Fibroblast of villous mesenchyme (primary cell): ENCODE data around the gene CTNND2. TPM values are rescaled to one million over a fixed set of nuclear protein-coding genes. Genes with fewer than 3 reads are reported as not detected.

Experiments
- DNase-seq: peaks from one replicate; pipeline ENCODE4 v3.0.0-alpha.2; 2010; ENCODE audit warnings: low read depth
- H3K4me3 ChIP-seq: 2 replicates; pipeline ENCODE4 v1.5.1; 2011; ENCODE audit warnings: low read depth, mild to moderate bottlenecking, low read length
- total RNA-seq: library from RNA; depleted of rRNA; stranded (reverse); fragments of >200 nt; gene quantifications from 2 replicates; pipeline ENCODE4 v1.2.3, GENCODE V29; 2012
- TF ChIP-seq, protein P1 (sequence below): IDR thresholded peaks from 2 replicates; pipeline ENCODE4 v1.5.1; 2012; ENCODE audit warnings: low read depth, mild to moderate bottlenecking, low read length; ENCODE audit not compliant: insufficient read depth

Gene CTNND2
- total RNA-seq, 1 donor, result not detected

DNA sequence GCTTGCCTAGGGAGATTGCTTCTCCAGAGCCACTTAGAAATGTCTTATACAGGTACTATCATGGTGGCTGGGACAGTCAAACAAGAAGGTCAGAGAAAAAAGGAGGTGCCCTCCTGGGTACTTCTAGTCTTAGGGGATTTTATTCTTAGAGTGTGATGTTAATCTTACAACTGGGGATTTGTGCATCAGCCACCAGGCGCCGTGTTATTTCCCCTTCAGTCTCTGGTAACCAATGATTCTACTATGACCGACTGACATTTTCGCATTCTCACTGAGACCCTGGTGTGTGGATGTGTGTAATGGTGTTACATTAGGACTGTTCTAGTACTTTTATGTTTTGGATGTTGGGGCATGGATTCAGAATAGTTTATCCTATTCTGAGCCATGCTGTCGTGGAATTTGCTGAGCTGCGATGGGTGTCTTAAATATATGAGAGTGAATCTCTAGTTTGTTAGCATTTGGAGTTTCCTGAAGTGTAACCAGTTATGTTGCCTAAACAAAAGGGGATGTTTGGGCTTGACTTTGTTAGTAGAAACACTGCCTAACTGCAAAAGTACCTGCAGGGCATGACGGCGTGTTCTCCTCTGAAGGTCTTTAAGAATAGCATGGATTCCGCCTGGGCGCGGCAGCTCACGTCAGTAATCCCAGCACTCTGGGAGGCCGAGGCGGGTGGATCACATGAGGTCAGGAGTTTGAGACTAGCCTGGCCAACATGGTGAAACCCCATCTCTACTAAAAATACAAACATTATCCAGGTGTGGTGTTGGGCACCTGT is 968.0 kb downstream of the CTNND2 start:
- no peak overlapping the region for H3K4me3 ChIP-seq
- DNase-seq, result no peak
- TF ChIP-seq, protein P1, sequence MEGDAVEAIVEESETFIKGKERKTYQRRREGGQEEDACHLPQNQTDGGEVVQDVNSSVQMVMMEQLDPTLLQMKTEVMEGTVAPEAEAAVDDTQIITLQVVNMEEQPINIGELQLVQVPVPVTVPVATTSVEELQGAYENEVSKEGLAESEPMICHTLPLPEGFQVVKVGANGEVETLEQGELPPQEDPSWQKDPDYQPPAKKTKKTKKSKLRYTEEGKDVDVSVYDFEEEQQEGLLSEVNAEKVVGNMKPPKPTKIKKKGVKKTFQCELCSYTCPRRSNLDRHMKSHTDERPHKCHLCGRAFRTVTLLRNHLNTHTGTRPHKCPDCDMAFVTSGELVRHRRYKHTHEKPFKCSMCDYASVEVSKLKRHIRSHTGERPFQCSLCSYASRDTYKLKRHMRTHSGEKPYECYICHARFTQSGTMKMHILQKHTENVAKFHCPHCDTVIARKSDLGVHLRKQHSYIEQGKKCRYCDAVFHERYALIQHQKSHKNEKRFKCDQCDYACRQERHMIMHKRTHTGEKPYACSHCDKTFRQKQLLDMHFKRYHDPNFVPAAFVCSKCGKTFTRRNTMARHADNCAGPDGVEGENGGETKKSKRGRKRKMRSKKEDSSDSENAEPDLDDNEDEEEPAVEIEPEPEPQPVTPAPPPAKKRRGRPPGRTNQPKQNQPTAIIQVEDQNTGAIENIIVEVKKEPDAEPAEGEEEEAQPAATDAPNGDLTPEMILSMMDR, result no peak

DNA sequence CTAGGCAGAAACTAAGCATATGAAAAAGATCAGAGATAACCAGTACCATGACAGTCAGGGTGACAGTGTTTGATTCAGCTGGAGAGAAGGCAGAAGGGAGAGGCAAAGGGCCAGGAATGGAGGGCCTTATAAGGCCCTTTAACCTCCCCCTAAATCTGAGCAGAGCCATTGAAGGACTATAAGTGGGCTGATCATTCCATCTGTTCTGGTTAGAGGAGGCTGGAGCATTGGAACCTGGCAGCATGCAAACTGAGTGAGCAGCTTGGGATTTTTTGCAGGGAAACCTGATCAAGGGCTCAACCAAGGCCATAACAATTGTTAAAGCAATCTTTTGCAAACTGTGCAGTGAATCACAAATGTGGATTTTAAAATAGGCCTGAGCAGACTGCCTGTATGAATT is 968.7 kb downstream of the CTNND2 start:
- DNase-seq, result no peak
- H3K4me3 ChIP-seq, result no peak overlapping the region
- TF ChIP-seq, protein P1, result no peak

DNA sequence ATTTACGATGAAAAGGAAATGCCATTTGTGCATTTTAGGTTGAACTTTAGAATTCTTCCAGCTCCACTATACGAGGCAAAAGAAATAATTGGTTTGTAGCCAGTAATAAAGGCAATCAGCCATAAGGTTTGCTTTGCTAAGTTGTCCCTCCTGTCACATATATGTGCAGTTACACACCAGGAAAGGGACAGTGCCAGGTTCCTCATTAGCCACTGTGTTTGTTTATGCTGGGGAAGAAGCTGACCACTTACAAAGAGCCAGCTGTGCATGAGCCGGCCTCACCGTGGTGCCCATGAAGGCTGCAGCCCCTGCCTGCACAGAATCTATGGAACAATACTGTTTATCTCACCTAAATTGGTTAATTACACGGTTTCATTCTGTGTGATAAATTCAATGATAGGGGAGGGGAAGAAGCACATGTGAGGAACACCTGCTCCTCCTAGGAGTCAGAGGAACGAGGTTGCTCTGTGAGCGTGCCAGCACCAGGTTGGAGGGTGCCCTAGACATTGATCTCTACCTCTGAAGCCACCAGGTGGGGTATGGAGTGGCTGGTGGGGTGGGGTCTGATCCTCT is 969.4 kb downstream of the CTNND2 start:
- no peak for DNase-seq
- H3K4me3 ChIP-seq, result no peak overlapping the region
- TF ChIP-seq, protein P1, result no peak

DNA sequence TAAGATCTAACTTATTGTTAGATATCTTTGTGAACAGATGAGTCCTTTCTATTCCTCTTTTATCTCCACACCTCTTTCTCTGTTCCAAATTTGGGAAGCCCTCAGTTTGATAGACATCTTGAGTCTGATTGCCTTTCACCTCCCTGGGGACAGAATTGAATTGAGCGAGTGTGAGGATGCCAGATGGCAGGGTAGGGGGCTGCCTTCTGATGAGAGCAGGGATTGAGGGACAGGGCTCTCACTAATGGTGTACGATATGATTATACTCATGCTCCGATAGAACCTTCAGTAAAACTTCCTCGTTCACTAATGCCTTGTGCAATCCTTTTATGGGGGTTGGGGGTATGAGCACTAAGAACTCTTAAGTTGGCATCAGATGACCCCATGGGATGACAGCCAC is 971.1 kb downstream of the CTNND2 start:
- no peak overlapping the region for H3K4me3 ChIP-seq
- TF ChIP-seq, protein P1, result no peak
- no peak for DNase-seq

DNA sequence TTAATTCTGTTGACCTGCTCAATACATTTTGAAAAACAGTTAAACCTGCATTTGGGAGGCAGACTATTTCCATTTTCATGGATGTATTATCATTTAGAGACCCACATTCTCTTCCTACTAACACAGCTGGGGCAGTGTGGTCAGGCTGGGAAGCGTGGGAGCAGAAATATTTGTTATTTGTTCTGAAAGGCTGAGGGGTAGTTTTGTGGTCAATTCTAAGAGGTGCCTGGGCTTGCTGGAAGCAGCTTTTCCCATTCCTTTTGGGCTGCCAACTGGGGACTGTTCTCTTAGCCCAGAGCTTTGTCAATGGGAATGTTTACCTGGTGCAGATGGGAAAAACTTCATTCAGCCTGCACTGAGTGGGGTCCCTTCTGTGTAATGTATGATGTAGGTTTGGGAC is 971.8 kb downstream of the CTNND2 start:
- no peak for DNase-seq
- H3K4me3 ChIP-seq, result no peak overlapping the region
- TF ChIP-seq, protein P1, result no peak

DNA sequence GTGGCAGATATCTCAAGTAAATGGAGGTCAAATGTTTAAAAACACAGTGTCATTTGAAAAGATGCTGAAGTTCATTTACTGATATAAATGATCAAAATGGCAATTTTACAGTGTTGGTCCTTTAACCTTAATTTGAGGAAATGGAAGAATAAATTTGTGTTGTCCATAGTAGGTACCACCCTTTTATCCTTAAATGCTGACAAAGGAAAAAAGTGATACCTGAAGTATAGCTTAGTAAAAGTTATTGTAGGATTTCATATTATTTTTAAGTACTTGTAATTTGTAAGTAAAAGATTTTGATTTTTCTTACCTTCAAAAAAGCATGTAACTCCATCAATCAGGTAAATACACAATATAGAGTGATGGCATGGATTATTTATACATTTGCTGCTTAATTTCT is 976.6 kb downstream of the CTNND2 start:
- H3K4me3 ChIP-seq, result no peak overlapping the region
- TF ChIP-seq, protein P1, result no peak
- DNase-seq, result no peak
